ENCODE results near the gene ARID3B. TPM values are rescaled to one million over a fixed set of nuclear protein-coding genes. Genes with fewer than 3 reads are reported as not detected.

The ARID3B gene
- polyA plus RNA-seq, 1 of the 3 experiments (the other 2 are of a cell fraction) = 3.0 TPM

DNA sequence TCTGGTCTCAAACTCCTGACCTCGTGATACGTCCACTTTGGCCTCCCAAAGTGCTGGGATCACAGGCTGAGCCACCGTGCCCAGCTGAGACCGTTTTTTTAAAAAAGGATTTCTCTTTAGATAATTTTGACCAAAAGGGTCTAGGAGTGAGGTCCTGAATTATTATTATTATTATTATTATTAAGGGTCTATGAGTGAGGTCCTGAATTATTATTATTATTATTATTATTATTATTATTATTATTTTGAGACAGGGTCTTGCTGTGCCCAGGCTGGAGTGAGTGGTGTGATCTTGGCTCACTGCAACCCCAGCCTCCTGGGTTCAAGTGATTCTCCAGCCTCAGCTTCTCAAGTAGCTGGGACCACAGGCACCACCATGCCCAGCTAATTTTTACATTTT, 20.6 kb upstream of the ARID3B start:
- H3K27ac ChIP-seq (ENCODE audit: low read depth in 2 of 2, low read length in 1 of 2) = no peak overlapping the region
- ChIA-PET POLR2A (no interaction called here), CTCF (interaction anchor here (1.0 kb wide), 1 partner anchor 142 kb away, joined by 3 read pairs; no protein-coding TSS in a partner anchor)
- no peak overlapping the region for H3K4me3 ChIP-seq (ENCODE audit: low read depth in 2 of 2, low read length in 1 of 2)
- H3K79me2 ChIP-seq (ENCODE audit: insufficient read depth) = no peaks in the 10 kb centered on the region
- no peaks in the 10 kb centered on the region for H3K27me3 ChIP-seq (ENCODE audit: insufficient read depth)
- WGBS (ENCODE audit: low lambda C conversion rate) = 97% methylated on average over 4 of the region's 4 CpGs
- H3K9me2 ChIP-seq = no peaks in the 10 kb centered on the region
- no peaks in the 10 kb centered on the region for H3K36me3 ChIP-seq (replicated peaks in 1 of 2; ENCODE audit: control insufficient read depth in 1 of 2, insufficient read depth in 2 of 2, low read length in 1 of 2)
- TF ChIP-seq JUND (IDR thresholded peaks at IDR 0.05) (no peak), GABPA (IDR thresholded peaks at IDR 0.05; ENCODE audit: low read depth) (no peak), EZH2phosphoT487 (IDR thresholded peaks at IDR 0.05; ENCODE audit: borderline replicate concordance, low read depth) (no peak), EP300 (IDR thresholded peaks at IDR 0.05; ENCODE audit: borderline replicate concordance in 1 of 2, low read depth in 1 of 2, low read length in 1 of 2) (no peak), POLR2AphosphoS5 (IDR thresholded peaks at IDR 0.05; ENCODE audit: low read depth, low read length) (no peak), RXRA (IDR thresholded peaks at IDR 0.05; ENCODE audit: borderline replicate concordance, low read depth) (no peak), REST (IDR thresholded peaks at IDR 0.05; ENCODE audit: low read depth, low read length) (no peak), RCOR1 (IDR thresholded peaks at IDR 0.05; ENCODE audit: low read length) (no peak), FOSL2 (IDR thresholded peaks at IDR 0.05; ENCODE audit: borderline replicate concordance, low read depth) (no peak), NRF1 (IDR thresholded peaks at IDR 0.05; ENCODE audit: low read depth, low read length) (no peak), CTCF (IDR thresholded peaks at IDR 0.05) (no peak), ELF1 (IDR thresholded peaks at IDR 0.05) (no peak), TAF1 (IDR thresholded peaks at IDR 0.05; ENCODE audit: borderline replicate concordance, low read depth, low read length) (no peak), MXI1 (IDR thresholded peaks at IDR 0.05; ENCODE audit: low read depth, low read length) (no peak), YY1 (IDR thresholded peaks at IDR 0.05; ENCODE audit: low read depth) (no peak)
- TF ChIP-seq, protein P1, sequence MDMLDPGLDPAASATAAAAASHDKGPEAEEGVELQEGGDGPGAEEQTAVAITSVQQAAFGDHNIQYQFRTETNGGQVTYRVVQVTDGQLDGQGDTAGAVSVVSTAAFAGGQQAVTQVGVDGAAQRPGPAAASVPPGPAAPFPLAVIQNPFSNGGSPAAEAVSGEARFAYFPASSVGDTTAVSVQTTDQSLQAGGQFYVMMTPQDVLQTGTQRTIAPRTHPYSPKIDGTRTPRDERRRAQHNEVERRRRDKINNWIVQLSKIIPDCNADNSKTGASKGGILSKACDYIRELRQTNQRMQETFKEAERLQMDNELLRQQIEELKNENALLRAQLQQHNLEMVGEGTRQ (IDR thresholded peaks at IDR 0.05; ENCODE audit: borderline replicate concordance, low read depth, low read length) = no peak
- TF ChIP-seq, protein P2, sequence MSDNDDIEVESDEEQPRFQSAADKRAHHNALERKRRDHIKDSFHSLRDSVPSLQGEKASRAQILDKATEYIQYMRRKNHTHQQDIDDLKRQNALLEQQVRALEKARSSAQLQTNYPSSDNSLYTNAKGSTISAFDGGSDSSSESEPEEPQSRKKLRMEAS (IDR thresholded peaks at IDR 0.05; ENCODE audit: low read depth) = no peak
- no peak overlapping the region for H3K9ac ChIP-seq
- no peak for DNase-seq
- no peaks in the 10 kb centered on the region for H4K20me1 ChIP-seq (ENCODE audit: insufficient read depth)
- no peak overlapping the region for H2AFZ ChIP-seq (ENCODE audit: low read depth)
- no peaks in the 10 kb centered on the region for H3K9me3 ChIP-seq
- peaks cover 0 to 3% of the 10 kb centered on the region in 2 experiments; a peak in 1 of 4 replicates for H3K4me1 ChIP-seq (ENCODE audit: control insufficient read depth in 1 of 2, insufficient read depth in 2 of 2, low read depth in 1 of 2, low read length in 1 of 2)
- H3K4me2 ChIP-seq = no peak overlapping the region
- H3F3A ChIP-seq (replicated peaks; ENCODE audit: insufficient read depth) = peaks cover 9% of the 10 kb centered on the region

Data from SK-N-SH (cell line).